OCI-LY7 (cell line): Measurements from ENCODE around the gene KCNK1.

Experiments used
- EZH2phosphoT487 ChIP-seq: fragments of 200-600 bp; sonication (generic); IDR thresholded peaks from 2 replicates; pipeline ENCODE4 v1.6.1; 2018; ENCODE audit warnings: low read depth, borderline replicate concordance, mild to moderate bottlenecking, mixed run types, antibody characterized with exemption, low read length, moderate library complexity, mixed read lengths
- TF ChIP-seq, protein P1 (sequence below): fragments of 200-600 bp; sonication (generic); conservative IDR thresholded peaks from 2 replicates; pipeline ENCODE4 v1.5.1; 2014; ENCODE audit warnings: mild to moderate bottlenecking, antibody characterized with exemption, low read length, moderate library complexity, mixed read lengths

DNA sequence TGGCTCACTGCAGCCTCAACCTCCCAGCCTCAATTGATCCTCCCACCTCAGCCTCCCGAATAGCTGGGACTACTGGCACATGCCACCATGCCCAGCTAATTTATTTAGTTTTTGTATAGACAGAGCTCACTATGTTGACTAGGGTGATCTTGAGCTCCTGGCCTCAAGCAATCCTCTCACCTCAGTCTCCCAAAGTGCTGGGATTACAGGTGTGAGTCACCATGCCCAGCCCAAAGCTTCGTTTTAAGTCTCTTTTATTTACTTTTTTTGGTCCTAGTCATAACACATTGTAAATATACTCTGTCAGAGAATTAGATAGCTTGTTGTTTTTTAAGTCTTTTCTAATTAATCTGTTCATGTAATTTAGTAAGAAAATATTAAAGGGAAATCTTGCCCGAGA, 42.8 kb downstream of the KCNK1 start:
- TF ChIP-seq, protein P1, sequence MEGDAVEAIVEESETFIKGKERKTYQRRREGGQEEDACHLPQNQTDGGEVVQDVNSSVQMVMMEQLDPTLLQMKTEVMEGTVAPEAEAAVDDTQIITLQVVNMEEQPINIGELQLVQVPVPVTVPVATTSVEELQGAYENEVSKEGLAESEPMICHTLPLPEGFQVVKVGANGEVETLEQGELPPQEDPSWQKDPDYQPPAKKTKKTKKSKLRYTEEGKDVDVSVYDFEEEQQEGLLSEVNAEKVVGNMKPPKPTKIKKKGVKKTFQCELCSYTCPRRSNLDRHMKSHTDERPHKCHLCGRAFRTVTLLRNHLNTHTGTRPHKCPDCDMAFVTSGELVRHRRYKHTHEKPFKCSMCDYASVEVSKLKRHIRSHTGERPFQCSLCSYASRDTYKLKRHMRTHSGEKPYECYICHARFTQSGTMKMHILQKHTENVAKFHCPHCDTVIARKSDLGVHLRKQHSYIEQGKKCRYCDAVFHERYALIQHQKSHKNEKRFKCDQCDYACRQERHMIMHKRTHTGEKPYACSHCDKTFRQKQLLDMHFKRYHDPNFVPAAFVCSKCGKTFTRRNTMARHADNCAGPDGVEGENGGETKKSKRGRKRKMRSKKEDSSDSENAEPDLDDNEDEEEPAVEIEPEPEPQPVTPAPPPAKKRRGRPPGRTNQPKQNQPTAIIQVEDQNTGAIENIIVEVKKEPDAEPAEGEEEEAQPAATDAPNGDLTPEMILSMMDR = no peak
- TF ChIP-seq EZH2phosphoT487 = no peak
